H9 (cell line): Measurements from ENCODE around the gene SSPN. TPM values are rescaled to one million over a fixed set of nuclear protein-coding genes. Genes with fewer than 3 reads are reported as not detected.

Source experiments
- DNase-seq: peaks from one replicate; pipeline ENCODE4 v3.0.0-alpha.2; 2017
- H2AFZ ChIP-seq: one replicate; pipeline ENCODE4 v1.6.1; 2013; ENCODE audit warnings: mild to moderate bottlenecking, low read length, control low read depth, moderate library complexity
- H2AK5ac ChIP-seq: 2 replicates; pipeline ENCODE4 v1.6.1; 2013; ENCODE audit warnings: low read length, control low read depth, mixed read lengths; ENCODE audit not compliant: insufficient read length
- H2BK120ac ChIP-seq: one replicate; pipeline ENCODE4 v1.6.1; 2013; ENCODE audit warnings: low read depth, mild to moderate bottlenecking, low read length, control low read depth, inconsistent platforms; ENCODE audit not compliant: poor library complexity, severe bottlenecking
- H2BK12ac ChIP-seq: 2 replicates; pipeline ENCODE4 v1.6.1; 2013; ENCODE audit warnings: low read length, control low read depth, mixed read lengths, low read depth; ENCODE audit not compliant: insufficient read length
- H2BK15ac ChIP-seq: 2 replicates; pipeline ENCODE4 v1.6.1; 2013; ENCODE audit warnings: low read depth, low read length, control low read depth
- H2BK20ac ChIP-seq: one replicate; pipeline ENCODE4 v1.6.1; 2013; ENCODE audit warnings: low read depth, mild to moderate bottlenecking, low read length, control low read depth, inconsistent platforms; ENCODE audit not compliant: poor library complexity, severe bottlenecking
- H2BK5ac ChIP-seq: 2 replicates; pipeline ENCODE4 v1.6.1; 2013; ENCODE audit warnings: low read length, control low read depth, mixed read lengths; ENCODE audit not compliant: insufficient read length
- H3K14ac ChIP-seq: 2 replicates; pipeline ENCODE4 v1.6.1; 2013; ENCODE audit warnings: low read length, control low read depth; ENCODE audit not compliant: insufficient read depth
- H3K18ac ChIP-seq: 2 replicates; pipeline ENCODE4 v1.6.1; 2013; ENCODE audit warnings: low read depth, mild to moderate bottlenecking, mixed read lengths, low read length, control low read depth; ENCODE audit not compliant: insufficient read length
- H3K23ac ChIP-seq: 2 replicates; pipeline ENCODE4 v1.6.1; 2013; ENCODE audit warnings: low read length, control low read depth, mixed read lengths, low read depth; ENCODE audit not compliant: insufficient read length
- H3K23me2 ChIP-seq: 2 replicates; pipeline ENCODE4 v1.6.1; 2013; ENCODE audit warnings: low read depth, mild to moderate bottlenecking, mixed read lengths, low read length, control low read depth; ENCODE audit not compliant: insufficient read length, poor library complexity, severe bottlenecking
- H3K27ac ChIP-seq: 2 replicates; pipeline ENCODE4 v1.5.1; 2013; ENCODE audit warnings: low read length, control low read depth, mixed read lengths, low read depth; ENCODE audit not compliant: insufficient read length
- H3K27me3 ChIP-seq: 2 replicates; pipeline ENCODE4 v1.6.1; 2013; ENCODE audit warnings: low read length, control low read depth, inconsistent platforms; ENCODE audit not compliant: insufficient read depth
- H3K4ac ChIP-seq: 2 replicates; pipeline ENCODE4 v1.6.1; 2013; ENCODE audit warnings: low read depth, mild to moderate bottlenecking, control low read depth, inconsistent platforms, low read length, moderate library complexity
- H3K4me1 ChIP-seq: 2 replicates; pipeline ENCODE4 v1.6.1; 2013; ENCODE audit warnings: low read length, control low read depth, inconsistent platforms; ENCODE audit not compliant: insufficient read depth
- H3K4me2 ChIP-seq: 2 replicates; pipeline ENCODE4 v1.6.1; 2013; ENCODE audit warnings: low read length, control low read depth, mixed read lengths; ENCODE audit not compliant: insufficient read length, insufficient read depth
- H3K56ac ChIP-seq: 2 replicates; pipeline ENCODE4 v1.6.1; 2013; ENCODE audit warnings: low read depth, mild to moderate bottlenecking, mixed read lengths, low read length, control low read depth; ENCODE audit not compliant: insufficient read length
- H3K79me1 ChIP-seq: 2 replicates; pipeline ENCODE4 v1.6.1; 2013; ENCODE audit warnings: low read depth, mild to moderate bottlenecking, moderate library complexity, low read length, control low read depth, inconsistent platforms; ENCODE audit not compliant: insufficient read depth, poor library complexity, severe bottlenecking
- H3K79me2 ChIP-seq: 2 replicates; pipeline ENCODE4 v1.6.1; 2013; ENCODE audit warnings: low read length, control low read depth, inconsistent platforms; ENCODE audit not compliant: insufficient read depth
- H3K9ac ChIP-seq: 2 replicates; pipeline ENCODE4 v1.6.1; 2013; ENCODE audit warnings: low read length, control low read depth, mixed read lengths; ENCODE audit not compliant: insufficient read length; ENCODE audit errors: extremely low read depth
- H3K9me3 ChIP-seq: one replicate; pipeline ENCODE4 v1.6.1; 2013; ENCODE audit warnings: low read depth, low read length, inconsistent platforms; ENCODE audit not compliant: control insufficient read depth
- H3T11ph ChIP-seq: one replicate; pipeline ENCODE4 v1.6.1; 2013; ENCODE audit warnings: mild to moderate bottlenecking, low read length, control low read depth, inconsistent platforms
- H4K20me1 ChIP-seq: one replicate; pipeline ENCODE4 v1.6.1; 2013; ENCODE audit not compliant: control insufficient read depth, insufficient read length, insufficient read depth
- H4K5ac ChIP-seq: 2 replicates; pipeline ENCODE4 v1.6.1; 2013; ENCODE audit warnings: low read depth, mild to moderate bottlenecking, mixed read lengths, low read length, control low read depth; ENCODE audit not compliant: insufficient read length
- H4K8ac ChIP-seq: replicated peaks from 2 replicates; pipeline ENCODE4 v1.6.1; 2013; ENCODE audit warnings: low read length, control low read depth, mixed read lengths, low read depth; ENCODE audit not compliant: insufficient read length
- H4K91ac ChIP-seq: 2 replicates; pipeline ENCODE4 v1.6.1; 2013; ENCODE audit warnings: low read depth, mild to moderate bottlenecking, moderate library complexity, mixed read lengths, low read length, control low read depth; ENCODE audit not compliant: insufficient read length
- H3K27ac Mint-ChIP-seq, 3 experiments: 2 replicates in 2 of 3; 3 replicates in 1 of 3; pipeline ENCODE4 v1.8.0; 2020 to 2021; ENCODE audit warnings: mixed read lengths in 3 of 3, mild to moderate bottlenecking in 1 of 3, moderate library complexity in 1 of 3
- H3K27me3 Mint-ChIP-seq: 2 replicates; pipeline ENCODE4 v1.8.0; 2021; ENCODE audit warnings: low read depth, mild to moderate bottlenecking, moderate library complexity, mixed read lengths
- H3K36me3 Mint-ChIP-seq, 3 experiments: 2 replicates in 2 of 3; 3 replicates in 1 of 3; pipeline ENCODE4 v1.8.0; 2020 to 2021; ENCODE audit warnings: low read depth in 3 of 3, mixed read lengths in 3 of 3; ENCODE audit not compliant: insufficient read depth in 1 of 3
- H3K4me1 Mint-ChIP-seq, 2 experiments: 2 replicates each; pipeline ENCODE4 v1.8.0; 2020; ENCODE audit warnings: mixed read lengths in 2 of 2
- H3K4me3 Mint-ChIP-seq, 2 experiments: 2 replicates in 1 of 2; 3 replicates in 1 of 2; pipeline ENCODE4 v1.8.0; 2020 to 2021; ENCODE audit warnings: mild to moderate bottlenecking in 2 of 2, mixed read lengths in 2 of 2, moderate library complexity in 1 of 2
- H3K9me3 Mint-ChIP-seq, 2 experiments: 2 replicates in 1 of 2; 3 replicates in 1 of 2; pipeline ENCODE4 v1.8.0; 2020; ENCODE audit warnings: mild to moderate bottlenecking in 2 of 2, mixed read lengths in 2 of 2, moderate library complexity in 1 of 2
- WGBS: extraction: QIAGEN DNeasy Blood & Tissue Kit; methylation state at CpG from one replicate; pipeline ENCODE4 v1.1.7; 2013; ENCODE audit warnings: missing lambda C conversion rate, low lambda C conversion rate, mixed read lengths; ENCODE audit not compliant: insufficient read length; ENCODE audit errors: extremely low coverage; 5-methylcytosine and 5-hydroxymethylcytosine counted together
- total RNA-seq: library from RNA; stranded (reverse); gene quantifications from 2 replicates; pipeline ENCODE4 v1.2.1, GENCODE V29; 2021
- TF ChIP-seq, protein P1 (sequence below): fragments of 200-600 bp; sonication (generic); conservative IDR thresholded peaks from 3 replicates; pipeline ENCODE4 v1.8.0; 2021; ENCODE audit warnings: antibody characterized with exemption, mild to moderate bottlenecking

SSPN gene
- total RNA-seq, 1 experiment from 2014 or later = 0.81 TPM

DNA sequence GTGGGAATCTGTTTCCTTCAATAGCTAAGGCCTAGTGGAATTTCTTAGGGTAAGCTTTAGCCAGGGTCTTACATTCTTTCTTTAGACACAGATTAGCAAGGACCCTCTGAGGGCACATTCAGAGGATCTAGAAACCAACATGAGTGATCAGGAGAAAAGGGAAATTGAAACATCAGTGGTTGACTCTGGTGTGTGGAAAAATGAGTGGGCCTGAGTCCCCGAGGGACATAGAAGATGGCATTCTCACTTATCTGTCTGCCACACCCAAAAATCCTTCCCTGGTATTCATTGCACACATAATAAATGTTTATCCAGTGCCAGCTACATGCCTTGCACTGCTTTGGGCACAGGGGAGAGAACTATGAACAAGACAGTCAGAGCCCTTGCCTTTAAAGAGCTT, 82.9 kb downstream of the SSPN start:
- no peak for DNase-seq
- TF ChIP-seq, protein P1, sequence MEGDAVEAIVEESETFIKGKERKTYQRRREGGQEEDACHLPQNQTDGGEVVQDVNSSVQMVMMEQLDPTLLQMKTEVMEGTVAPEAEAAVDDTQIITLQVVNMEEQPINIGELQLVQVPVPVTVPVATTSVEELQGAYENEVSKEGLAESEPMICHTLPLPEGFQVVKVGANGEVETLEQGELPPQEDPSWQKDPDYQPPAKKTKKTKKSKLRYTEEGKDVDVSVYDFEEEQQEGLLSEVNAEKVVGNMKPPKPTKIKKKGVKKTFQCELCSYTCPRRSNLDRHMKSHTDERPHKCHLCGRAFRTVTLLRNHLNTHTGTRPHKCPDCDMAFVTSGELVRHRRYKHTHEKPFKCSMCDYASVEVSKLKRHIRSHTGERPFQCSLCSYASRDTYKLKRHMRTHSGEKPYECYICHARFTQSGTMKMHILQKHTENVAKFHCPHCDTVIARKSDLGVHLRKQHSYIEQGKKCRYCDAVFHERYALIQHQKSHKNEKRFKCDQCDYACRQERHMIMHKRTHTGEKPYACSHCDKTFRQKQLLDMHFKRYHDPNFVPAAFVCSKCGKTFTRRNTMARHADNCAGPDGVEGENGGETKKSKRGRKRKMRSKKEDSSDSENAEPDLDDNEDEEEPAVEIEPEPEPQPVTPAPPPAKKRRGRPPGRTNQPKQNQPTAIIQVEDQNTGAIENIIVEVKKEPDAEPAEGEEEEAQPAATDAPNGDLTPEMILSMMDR = no peak
- H3K9me3 Mint-ChIP-seq = no peaks in the 10 kb centered on the region
- no peaks in the 10 kb centered on the region for H3K36me3 Mint-ChIP-seq
- Histone ChIP-seq H3K9me3 (no peaks in the 10 kb centered on the region), H3T11ph (no peak overlapping the region), H2BK5ac (no peak overlapping the region), H3K79me1 (no peaks in the 10 kb centered on the region), H3K79me2 (no peaks in the 10 kb centered on the region), H2BK12ac (no peak overlapping the region), H3K56ac (no peak overlapping the region), H3K27ac (no peak overlapping the region), H4K5ac (no peak overlapping the region), H4K8ac (no peak overlapping the region), H2BK20ac (no peak overlapping the region), H4K91ac (no peak overlapping the region), H3K4me1 (no peaks in the 10 kb centered on the region; the same call in 1 of the 2 replicates), H3K9ac (no peak overlapping the region), H3K14ac (no peak overlapping the region), H2AFZ (no peak overlapping the region), H4K20me1 (no peaks in the 10 kb centered on the region), H3K4me2 (no peak overlapping the region), H3K27me3 (no peaks in the 10 kb centered on the region), H3K23me2 (no peaks in the 10 kb centered on the region), H2AK5ac (no peak overlapping the region), H2BK120ac (no peak overlapping the region), H3K4ac (no peak overlapping the region), H3K23ac (no peak overlapping the region), H2BK15ac (no peak overlapping the region), H3K18ac (no peak overlapping the region)
- H3K4me3 Mint-ChIP-seq = no peak overlapping the region
- H3K4me1 Mint-ChIP-seq = peaks cover 18 to 22% of the 10 kb centered on the region in 2 experiments
- no peak overlapping the region for H3K27ac Mint-ChIP-seq
- H3K27me3 Mint-ChIP-seq = no peaks in the 10 kb centered on the region
- no CpG with 5 or more reads among the region's 1 CpG for WGBS
